ENCODE data around the gene VPS37B.
"Not testable (repeated sequence)": the region's sequence is repeated elsewhere in the genome, so short reads cannot be mapped to it uniquely, and the experiment has no call there.

GRCh38 chr12:122892724-122893123 lies 3.2 kb downstream of the VPS37B start:
- TF ChIP-seq, protein P1, sequence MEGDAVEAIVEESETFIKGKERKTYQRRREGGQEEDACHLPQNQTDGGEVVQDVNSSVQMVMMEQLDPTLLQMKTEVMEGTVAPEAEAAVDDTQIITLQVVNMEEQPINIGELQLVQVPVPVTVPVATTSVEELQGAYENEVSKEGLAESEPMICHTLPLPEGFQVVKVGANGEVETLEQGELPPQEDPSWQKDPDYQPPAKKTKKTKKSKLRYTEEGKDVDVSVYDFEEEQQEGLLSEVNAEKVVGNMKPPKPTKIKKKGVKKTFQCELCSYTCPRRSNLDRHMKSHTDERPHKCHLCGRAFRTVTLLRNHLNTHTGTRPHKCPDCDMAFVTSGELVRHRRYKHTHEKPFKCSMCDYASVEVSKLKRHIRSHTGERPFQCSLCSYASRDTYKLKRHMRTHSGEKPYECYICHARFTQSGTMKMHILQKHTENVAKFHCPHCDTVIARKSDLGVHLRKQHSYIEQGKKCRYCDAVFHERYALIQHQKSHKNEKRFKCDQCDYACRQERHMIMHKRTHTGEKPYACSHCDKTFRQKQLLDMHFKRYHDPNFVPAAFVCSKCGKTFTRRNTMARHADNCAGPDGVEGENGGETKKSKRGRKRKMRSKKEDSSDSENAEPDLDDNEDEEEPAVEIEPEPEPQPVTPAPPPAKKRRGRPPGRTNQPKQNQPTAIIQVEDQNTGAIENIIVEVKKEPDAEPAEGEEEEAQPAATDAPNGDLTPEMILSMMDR (IDR thresholded peaks at IDR 0.05; ENCODE audit: insufficient read depth, low read length, poor library complexity, severe bottlenecking), result not testable (repeated sequence)
- not testable (repeated sequence) for TF ChIP-seq EZH2phosphoT487 (conservative IDR thresholded peaks at IDR 0.05; ENCODE audit: low read length)
